ENCODE results near the gene IRAG1.
A peak's percentile ranks its signal among the peaks of the same experiment; 100 is the strongest.

Gene IRAG1, protein sequence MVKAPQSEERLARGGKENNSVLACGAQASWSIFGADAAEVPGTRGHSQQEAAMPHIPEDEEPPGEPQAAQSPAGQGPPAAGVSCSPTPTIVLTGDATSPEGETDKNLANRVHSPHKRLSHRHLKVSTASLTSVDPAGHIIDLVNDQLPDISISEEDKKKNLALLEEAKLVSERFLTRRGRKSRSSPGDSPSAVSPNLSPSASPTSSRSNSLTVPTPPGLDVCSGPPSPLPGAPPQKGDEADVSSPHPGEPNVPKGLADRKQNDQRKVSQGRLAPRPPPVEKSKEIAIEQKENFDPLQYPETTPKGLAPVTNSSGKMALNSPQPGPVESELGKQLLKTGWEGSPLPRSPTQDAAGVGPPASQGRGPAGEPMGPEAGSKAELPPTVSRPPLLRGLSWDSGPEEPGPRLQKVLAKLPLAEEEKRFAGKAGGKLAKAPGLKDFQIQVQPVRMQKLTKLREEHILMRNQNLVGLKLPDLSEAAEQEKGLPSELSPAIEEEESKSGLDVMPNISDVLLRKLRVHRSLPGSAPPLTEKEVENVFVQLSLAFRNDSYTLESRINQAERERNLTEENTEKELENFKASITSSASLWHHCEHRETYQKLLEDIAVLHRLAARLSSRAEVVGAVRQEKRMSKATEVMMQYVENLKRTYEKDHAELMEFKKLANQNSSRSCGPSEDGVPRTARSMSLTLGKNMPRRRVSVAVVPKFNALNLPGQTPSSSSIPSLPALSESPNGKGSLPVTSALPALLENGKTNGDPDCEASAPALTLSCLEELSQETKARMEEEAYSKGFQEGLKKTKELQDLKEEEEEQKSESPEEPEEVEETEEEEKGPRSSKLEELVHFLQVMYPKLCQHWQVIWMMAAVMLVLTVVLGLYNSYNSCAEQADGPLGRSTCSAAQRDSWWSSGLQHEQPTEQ

DNA sequence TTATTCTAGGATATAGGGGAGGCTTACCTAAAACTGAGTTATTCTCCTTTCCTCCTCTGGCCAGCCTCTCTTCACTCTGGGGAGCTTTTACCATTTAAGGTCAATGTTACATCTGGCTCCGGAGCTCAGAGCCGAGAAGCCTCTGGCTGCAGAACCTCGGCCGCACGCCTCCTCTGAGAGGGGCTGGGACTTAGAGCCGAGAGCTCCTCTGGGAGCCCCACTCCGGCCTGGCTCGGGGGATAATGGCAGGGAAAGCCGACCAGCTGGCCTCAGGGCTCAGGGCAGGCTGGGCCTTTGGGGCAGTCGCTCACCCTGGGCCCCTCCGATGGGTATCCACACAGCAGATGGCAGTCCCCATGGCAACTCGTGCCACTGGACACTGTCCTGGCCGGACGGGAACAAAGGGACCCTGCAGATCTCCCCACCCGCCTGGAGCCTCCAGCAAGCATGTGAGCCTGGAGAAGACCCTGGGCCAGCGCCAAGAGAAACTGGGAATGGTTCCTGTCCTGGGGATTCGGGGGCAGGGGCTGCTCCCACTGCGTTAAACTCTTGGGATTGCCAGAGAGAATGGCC is at the start of gene IRAG1:
Gene IRAG1, minus strand, starts transcription at position 247 of the 573 bp plus-strand sequence. Its CDS starts 153 bp downstream, at position 94.
- DNase-seq, result no peak

DNA sequence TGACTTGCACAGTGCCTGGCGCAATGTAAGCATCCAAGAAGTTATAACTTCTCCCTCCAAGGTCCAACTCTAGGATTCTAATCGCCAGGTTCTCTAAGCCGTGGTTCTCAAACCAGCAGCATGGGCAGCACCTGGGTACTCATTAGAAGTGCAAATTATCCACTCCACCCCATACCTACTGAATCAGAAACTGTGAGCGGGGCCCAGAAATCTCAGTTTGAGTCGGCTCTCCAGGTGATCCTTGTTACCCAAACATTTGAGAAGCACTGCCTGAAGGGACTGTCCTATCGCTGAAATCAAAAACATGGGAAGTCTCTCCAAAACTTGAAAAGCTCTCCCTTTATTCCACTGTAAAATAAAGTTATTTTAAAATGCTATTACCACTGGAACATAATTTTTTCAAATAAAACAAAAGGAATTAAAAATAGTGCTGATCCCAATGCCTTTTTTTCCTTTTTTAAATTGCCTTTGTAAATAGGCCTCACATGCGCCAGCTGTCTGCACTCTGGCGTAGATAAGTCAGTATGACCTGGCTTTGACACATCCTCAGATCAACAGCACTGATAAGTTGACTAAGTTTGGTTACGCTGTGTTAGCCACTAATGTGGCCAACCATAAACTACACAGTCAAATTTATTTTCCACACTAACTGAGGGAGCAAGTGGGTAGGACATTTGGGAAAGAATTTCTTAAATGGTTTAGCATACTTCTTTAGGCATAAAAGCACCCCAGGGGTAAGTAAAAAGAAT is 49.1 kb upstream of the IRAG1 start:
- DNase-seq, result no peak

DNA sequence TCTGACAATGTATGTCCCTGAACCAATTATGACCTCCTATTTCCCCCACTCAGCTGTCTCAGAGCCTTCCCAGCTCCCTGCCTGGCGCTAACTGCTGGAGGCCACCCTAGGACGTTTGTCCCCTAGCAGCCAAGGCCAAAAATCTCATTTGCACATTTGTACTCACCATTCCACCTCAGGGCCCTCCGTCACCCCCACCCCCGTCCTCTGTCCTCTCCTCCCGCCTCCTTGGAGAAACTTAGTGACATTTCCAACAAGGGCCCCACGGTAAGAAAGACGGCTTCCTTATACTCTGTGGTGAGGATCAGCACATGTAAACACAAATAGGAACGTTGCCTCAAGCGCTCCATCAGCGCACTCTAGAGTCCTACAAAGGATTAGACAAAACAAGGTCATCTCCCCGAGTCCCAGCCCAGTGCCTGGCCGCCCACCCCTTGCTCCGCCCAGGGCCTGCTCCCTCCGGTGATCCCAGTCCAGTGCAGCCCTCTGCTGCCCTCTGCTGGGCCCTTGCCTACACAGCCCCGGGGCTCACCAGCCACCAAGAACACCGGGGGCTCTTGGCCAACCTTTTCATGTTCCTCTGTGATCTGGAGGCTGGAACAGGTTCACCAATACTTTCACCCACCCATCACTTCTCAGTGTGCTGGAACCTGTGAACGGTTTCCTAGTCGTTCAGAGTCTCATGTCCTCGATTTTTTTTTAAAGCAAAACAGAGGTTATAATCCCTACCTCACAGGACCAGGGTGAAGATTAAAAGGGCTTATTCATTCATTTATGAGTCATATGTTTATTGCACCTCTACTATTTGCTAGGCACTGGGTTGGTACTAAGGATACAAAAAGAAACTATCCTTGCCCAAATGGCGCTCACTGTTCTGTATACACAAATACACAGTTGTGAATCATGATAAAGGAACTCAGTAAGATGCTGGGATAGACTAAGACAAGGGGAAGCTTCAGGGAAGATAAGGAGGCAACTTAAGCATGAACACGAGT is 42.2 kb upstream of the IRAG1 start:
- DNase-seq, result peak; percentile 69 to 83 (median 78)

DNA sequence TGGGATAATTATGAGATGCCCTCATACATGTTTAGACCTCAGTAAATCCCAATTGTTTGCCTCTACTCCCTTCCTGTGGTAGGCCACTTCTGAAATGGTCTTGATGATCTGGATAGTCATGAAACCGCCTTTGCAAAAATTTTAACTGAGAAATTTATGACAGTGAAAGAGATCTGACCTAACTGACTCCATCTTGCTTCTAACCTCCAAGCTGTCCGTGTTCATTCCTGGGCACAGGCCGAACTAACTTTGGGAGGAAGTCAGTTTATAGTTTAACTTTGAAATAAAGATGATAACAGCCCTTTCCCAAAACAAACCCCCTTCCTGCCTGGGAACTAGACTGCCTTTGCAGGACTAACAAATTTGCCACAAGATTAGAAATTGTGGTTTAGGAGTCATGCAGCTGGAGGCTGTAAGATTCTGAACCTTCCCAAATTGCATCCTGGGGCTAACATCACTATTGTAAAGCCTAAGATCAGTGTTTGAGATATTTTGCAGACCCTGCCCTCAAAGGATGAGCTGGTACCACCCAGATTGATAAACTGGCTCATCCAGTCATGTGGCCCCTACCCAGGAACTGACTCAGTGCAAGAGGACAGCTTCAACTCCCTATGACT is 37.6 kb upstream of the IRAG1 start:
- no peak for DNase-seq

DNA sequence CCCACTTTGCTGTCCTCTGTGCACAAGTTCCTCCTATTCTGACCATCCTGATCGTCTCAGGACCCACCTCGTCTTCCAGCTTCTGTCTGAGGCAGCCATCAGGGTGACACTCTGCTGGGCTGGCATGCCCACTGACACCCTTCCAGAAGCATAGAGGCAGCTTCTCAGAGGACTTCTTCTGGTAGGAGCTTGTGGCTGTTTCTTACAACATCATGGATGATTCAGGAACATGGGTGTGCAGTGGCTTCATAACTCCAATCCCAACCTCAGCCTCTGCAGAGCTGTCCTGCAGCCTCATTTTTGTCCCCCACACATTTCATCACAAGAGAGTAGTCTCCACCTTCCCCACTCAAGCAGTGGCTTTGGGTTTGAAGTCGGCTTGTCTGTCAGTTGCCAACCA is 36.6 kb upstream of the IRAG1 start:
- no peak for DNase-seq

DNA sequence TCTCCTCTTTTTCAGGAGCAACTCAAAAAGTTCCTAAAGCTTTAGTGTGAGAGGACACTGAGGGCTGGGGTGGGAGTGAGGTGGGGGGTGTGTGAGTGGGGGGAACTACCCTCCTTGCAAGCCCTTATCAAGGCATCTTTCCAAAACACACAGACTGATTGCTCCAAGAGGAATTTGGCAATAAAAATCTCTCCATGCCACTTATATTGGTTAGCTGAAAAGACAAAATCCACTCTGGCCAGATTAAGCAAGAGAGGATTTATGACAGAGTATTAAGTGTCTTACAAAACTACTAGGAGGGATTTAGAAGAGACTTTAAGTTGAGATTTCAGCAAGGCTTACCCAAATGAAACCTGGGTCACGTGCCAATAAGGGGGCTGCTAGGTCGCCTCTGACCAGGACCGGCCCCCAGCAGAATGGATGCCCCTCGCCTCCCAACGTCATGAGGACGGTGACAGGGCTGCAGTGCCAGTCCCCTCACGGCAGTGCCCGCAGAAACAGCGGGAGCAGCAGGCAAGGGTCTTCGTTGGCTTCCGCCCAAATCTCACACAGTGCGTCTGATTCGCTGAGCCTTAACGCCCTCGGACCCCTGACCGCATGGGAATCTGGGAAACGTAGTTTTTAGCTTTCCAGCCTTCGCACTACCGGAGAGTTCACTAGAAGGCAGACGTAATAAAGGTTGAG is 35.4 kb upstream of the IRAG1 start:
- DNase-seq, result no peak

DNA sequence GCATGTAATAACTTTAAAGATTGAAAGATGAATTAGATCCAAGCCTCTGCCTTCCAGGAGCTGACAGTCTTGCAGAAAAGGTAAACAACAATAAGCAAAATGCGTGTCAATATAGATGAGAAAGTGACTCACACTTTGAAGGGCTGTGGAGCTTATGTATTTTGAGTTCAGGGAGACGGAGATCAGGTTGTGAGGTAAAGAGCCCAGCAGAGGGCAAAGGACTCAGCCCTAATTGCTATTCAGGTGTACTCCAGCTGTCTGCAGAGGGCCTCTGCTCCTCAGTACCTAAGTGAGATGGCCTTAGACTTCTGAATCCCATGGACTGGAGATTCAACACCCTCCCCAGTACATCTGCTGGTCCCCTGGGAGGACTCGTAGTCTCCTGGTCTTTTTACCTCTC is 34.6 kb upstream of the IRAG1 start:
- no peak for DNase-seq

DNA sequence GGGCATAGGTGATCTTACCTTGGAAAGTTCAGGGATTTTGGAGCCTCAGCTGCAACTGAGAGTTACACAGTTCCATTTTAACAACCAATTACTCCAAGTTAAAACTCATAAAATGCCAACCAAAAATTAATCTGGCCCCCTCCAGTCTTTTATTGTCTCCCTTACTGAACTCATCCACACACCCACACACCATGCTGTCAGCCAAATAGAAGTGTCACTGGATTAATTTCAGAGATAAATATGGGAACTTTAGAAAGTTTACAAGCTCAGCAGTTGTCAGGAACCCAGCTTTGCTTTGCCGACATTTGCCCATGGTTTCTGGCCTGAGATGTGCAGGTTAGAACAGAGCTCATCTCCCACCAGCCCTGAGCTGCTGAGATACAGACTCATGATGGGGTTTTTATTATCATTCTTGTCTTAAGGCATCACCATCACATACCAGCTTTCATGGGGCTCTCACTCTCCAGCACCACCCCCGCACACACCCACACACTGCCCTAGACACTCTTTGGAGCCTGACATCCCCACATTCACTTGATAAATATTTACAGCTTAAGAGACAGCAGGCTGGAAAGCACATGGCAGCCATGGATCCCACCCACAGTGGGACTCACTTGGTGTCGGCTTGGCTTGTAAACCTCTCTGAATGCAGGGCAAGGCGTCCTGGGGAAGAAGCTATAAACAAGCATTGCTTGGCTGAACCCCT is 33.7 kb upstream of the IRAG1 start:
- no peak for DNase-seq

DNA sequence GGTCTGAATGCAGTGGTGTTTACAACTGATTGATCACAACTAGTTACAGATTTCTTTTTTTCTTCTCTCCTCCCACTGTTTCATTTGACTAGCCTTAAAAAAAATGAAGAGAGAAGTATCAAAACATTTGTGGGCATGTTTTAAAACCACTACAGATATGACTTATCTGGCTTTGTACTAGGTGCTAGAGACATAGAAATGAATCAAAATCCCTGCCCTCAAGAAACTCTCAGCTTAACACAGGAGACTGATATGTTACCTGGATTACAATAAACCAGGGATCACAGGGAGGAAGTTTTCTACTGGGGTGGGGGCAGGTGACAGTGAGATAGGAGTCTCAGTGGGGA is 32.3 kb upstream of the IRAG1 start:
- DNase-seq, result no peak

DNA sequence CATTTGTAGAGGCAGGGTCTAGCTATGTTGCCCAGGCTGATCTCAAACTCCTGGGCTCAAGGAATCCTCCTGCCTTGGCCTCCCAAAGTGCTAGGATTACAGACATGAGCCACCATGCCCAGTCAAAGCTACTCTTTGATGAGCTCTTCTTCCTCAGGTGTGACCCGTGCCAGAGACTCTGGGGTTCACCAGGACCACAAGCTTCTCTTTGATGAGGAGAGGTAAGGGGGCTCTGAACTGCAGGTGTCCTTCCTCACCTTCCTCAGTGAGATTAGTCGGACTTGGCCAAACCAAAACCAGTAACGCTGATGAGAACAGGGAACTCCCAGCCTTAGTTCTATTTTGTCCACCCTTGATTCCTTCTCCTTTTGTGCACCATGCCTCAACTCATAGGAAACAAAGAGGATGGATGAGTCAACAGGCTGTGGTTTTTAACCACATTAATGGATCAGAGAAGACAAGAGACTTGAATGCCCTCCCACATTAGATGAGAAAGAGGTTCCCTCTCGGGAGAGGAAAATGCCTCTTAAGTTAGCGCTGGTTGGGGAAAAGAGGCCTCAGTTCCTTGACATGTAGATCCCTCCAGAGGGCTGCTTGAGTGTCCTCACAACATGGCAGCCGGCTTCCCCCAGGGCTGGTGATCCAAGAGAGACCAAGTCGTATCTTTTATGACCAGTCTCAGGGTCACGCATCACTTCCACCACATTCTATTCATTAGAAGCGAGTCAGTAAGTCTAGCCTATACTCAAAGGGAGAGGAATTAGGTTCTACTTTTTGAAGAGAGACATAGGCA is 31.8 kb upstream of the IRAG1 start:
- DNase-seq, result no peak

DNA sequence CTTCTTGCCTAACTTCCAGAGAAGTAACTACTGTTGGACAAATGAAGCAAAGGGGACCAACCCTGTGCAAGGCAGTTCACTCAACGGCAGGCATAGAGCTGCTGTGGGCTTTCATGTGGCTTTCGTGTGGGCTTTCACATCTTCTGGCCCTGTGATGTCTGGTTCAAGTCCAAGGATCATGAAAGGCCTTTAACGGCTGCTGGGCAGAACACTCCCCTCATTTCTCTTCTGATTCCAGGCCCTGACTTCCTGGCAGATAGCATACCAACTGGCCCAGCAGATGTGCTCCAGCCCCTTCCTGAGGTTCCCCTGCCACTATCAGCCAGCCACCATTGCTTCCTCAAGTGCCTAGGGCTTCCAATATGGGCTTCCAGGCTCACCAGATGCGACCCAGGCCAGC is 28.8 kb upstream of the IRAG1 start:
- no peak for DNase-seq

DNA sequence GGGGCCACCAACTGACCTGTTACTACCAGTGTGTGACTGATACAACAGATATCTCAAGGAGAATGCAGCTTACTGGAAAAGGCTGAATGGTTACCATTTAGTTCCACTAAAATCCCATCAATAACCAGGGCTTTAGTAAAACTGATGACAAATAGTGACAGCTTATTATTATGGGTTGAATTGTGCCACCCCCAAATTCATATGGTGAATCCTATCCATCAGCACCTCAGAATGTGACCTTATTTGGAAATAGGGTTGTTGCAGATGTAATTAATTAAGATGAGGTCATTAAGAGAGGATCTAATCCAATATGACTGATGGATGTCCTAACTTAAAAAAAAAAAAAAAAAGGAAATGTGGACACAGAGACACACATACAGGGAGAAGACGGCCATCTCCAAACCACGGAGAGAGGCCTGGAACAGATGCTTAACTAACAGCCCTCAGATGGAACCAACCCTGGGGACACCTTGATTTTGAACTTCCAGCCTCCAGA is 27.4 kb upstream of the IRAG1 start:
- no peak for DNase-seq

DNA sequence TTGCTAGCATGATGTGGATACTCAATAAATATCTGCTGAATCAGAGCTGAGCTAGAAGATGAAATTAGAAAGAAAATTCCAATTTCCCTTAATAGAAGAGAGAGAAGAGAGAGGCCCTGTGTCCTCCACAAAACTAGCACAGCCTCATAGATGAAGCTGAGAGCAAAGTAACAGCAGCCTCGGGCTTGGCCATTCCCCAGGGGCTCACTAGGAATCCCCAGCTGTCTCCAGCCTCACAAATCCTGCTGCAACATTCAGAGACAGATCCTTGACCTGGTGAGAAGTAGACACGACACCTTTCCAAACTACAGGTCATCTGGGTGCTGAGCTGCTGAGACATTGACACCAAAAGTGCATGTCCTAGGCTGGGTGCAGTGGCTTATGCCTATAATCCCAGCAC is 26.1 kb upstream of the IRAG1 start:
- no peak for DNase-seq

DNA sequence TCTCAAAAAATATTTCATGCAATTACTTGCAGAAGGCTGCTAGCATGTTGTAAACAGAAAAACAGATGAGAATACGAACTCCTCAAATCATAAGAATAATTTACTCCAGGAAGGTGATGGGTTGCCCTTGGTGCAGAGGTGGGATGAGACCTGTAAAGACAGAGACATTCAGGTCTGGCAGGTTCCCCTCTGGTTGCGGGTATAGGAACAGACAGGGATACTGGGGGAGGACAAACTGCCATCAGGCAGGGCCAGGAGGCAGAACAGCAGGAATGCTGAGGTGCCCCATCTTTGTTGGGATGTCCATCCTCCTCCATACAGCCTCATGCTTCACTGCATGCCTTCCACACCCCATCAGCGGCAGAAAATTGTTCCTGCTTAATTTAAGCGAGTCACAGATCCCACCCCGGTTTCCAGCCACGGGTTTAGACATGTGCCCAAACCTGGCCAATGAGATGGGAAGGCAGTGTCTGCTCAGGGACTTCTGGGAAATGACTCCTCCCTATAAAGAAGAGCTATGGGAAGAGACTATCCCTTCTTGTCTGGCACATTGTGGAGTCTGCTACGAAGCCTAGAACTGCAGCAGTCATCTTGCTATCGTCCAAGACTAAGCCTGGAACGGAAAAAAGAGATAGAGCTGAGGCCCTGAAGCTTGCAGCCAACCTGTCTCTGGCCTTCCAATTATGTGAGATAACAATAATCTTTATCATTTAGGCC is 23.1 kb upstream of the IRAG1 start:
- no peak for DNase-seq

DNA sequence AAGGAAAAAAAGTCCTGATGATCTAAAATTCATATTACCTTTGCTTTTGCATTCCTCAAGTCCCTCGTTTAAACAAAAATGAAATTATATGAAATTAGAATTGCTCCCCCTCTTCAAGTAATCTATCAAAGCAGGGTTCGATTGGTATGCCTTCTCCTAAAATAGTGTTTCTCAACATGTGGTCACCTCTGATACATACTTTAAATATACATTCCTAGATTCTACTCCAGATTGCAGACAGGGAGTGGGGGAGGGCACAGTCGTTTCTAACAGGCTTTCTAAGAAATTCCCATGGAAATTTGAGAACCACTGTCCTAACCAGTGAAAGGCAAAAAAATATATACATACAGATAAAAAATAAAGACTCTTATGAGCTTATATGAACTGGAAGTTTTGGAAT is 22.6 kb upstream of the IRAG1 start:
- DNase-seq, result no peak

DNA sequence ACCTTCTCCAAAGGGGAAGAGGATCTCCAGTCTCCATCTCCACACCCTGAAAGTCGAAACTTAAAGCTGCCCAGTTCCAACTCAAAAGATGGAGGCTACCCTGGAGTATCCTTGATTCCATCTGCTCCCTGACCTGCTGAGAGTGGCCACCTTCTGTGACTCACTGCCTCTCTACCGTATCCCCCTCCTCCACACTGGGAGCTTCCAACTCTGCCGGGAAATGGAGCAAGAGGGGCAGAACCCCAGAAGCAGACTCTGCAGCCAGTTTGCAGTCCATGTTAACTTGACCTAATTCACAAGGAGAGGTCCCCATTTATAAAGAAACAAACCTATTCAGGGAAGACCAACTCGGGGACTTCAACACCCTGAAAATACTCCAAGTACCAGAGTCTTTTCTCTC is 22.0 kb upstream of the IRAG1 start:
- DNase-seq, result no peak

DNA sequence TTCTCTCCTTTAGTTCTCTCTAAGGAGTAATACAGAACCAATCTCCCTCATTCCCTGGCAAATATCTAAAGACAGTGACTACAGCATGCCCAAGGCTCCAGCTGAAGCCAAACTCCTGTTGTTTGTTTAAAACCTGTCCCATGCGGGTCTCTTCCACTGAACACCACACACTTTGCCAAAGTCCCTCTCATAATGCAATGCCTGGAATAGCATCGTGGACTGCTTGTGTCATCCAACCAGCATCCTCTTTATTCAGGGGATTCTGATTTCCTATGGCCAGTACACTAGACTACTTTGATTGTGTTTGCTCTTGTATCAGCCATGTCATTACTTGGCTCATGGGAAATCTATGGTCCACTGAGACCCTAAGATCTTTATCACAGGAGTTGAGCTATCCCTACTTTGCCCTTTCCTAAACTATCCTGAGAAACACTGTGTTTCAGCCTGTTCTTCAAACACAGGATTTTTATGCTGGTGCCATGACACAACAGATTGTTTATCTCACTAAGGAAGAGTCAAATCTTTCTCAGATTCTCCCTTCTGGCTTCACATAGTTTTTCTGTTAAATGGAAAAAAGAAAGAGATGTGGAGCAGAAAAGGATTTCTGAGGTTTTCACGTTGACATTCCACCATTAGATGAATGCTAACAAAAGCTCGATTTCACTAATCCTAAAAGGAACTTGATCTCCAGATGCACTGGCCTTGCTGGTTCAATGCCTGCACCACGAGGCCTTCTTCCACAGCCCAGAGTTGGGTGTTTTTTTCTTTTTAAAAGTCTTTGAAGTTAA is 15.9 kb upstream of the IRAG1 start:
- no peak for DNase-seq
